ENCODE measurements around the gene CLIP2.
A peak's percentile ranks its signal among the peaks of the same experiment; 100 is the strongest.
"Not testable (repeated sequence)": the region's sequence is repeated elsewhere in the genome, so short reads cannot be mapped to it uniquely, and the experiment has no call there.

The CLIP2 gene

DNA sequence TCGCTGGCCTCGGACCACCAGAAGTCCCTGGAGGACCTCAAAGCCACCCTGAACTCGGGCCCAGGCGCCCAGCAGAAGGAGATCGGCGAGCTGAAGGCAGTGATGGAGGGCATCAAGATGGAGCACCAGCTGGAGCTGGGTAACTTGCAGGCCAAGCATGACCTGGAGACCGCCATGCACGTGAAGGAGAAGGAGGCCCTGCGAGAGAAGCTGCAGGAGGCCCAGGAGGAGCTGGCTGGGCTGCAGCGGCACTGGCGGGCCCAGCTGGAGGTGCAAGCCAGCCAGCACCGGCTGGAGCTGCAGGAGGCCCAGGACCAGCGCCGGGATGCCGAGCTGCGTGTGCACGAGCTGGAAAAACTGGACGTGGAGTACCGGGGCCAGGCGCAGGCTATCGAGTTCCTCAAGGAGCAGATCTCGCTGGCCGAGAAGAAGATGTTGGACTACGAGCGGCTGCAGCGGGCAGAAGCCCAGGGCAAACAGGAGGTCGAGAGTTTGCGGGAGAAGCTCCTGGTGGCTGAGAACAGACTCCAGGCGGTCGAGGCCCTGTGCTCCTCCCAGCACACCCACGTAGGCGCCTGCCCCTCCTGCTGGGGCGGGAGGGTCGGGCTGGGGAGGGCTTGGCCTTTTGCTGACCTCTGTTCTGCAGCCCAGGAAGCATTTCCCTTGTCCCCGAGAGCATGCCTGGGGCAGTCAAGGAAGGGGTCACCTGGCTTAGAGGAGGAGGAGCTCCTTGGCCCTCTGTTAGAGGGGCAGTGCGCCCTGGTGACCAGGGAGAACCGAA lies 87.2 kb downstream of the CLIP2 start:
- DNase-seq, result no peak

DNA sequence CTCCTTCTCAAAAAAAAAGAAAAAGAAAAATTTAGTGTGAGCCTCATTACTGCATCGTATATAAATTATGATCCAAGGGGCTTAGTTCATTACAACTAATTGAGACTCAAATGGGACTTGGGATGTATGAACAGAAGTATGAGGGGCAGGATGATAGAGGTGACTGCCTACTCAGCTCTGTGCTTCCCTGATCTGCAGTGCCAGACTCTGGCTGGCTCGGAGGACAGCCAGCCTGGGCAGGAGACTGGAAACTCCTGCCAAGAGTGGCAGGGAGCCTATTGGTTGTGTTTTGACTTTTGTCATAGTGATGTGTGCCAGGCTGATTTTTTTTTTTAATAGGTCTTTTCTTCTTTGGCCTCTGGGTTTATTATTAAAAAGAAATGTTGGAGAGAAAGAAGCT lies 90.7 kb downstream of the CLIP2 start:
- DNase-seq, result no peak

GRCh38 chr7:74380720-74381119 lies 91.5 kb downstream of the CLIP2 start:
- no peak for DNase-seq

- DNase-seq, result not testable (repeated sequence)
These were observed 94.9 kb downstream of the CLIP2 start for GRCh38 chr7:74384086-74384485.

DNA sequence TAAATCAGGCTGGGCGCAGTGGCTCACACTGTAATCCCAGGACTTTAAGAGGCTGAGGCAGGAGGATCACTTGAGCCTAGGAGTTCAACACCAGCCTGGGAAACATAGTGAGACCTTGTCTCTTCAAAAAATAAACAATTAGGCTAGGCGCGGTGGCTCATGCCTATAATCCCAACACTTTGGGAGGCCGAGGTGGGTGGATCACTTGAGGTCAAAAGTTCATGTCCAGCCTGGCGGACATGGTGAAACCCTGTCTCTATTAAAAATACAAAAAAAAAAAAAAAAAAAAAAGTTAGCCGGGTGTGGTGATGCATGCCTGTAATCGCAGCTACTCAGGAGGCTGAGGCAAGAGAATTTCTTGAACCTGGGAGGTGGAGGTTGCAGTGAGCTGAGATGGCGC lies 95.6 kb downstream of the CLIP2 start:
- not testable (repeated sequence) for DNase-seq

DNA sequence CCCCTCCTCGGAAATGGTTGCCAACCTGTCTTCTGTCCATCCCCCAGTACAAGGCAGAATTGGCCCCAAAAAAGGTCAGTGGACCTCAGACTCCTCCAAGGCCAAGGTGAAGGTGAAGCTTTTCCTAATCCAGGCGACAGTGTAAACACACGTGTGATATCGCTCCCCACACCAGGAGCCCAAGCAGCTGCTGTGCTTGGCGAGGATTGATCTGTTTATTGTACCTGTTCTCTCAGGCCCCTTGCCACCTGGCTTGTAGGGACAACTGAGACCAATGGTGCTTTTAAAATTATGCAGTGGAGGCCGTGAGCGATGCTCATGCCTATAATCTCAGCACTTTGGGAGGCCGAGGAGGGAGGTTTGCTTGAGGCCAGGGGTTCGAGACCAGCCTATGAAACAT lies 98.4 kb downstream of the CLIP2 start:
- DNase-seq, result no peak

DNA sequence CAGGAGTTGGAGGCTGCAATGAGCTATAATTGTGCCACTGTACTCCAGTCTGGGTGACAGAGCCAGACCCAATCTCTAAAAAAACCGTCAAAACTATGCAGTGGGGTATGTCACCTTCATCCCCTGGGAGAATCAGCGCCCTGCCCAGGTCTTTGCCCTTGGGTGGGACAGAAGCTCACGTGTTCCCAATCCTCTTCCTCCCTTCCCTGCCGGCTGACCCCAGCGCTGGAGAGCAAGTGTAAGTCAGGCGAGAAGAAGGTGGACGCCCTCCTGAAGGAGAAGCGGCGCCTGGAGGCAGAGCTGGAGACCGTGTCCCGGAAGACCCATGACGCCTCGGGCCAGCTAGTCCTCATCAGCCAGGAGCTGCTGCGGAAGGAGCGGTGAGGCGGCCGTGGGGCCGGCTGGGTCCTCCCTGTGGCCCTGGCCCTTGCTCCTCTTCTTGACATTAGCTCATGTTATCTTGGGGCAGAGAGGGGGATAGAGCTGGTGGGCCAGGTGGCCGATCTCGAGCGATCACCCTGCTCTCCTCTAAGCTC lies 99.7 kb downstream of the CLIP2 start:
- no peak for DNase-seq

- DNase-seq, result not testable (repeated sequence)
These were observed 104.5 kb downstream of the CLIP2 start for GRCh38 chr7:74393722-74394121.

DNA sequence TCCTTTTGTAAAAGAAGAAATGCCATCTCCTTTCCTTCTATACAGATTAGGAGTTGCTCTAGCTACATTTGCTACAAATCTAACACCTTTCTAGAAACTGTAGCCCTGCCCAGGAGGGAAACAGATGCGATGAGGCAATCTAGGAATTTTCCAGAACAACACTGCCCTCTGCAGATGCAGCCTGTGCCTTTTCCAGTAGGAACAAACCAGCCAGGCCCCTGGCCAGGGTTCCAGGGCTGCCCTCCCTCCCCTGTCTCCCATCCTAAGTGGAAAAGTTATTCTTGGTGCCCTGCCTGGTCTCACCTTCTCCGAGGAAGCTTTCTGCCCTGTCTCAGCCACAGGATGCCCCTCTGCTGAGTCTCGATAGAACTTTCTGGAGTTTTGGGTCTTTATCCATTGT lies 105.4 kb downstream of the CLIP2 start:
- not testable (repeated sequence) for DNase-seq

DNA sequence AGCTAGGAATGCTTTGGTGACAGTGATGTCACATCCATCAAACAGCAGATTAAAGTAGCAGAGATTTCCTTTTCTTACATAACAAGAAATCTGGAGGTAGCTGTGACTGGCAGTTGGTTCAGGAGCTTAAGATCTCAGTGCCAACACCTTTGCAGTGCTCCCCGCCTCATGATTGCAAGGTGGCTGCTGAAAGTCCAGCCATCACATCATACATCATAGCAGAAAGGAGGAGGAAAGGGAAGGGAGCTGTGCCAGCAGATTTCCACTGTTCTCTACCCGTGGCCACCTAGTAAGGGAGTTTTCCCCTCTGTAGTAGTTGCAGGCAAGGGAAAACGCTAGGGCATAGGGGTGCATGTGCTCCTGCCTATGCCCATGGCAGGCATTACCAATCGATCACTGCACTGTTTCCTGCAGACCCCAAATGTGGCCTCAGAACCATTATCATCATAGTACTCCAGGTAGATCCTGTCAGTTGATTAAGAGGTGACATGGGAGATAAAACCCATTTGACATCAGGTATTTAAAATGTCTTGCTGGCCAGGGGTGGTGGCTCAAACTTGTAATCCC lies 106.6 kb downstream of the CLIP2 start:
- DNase-seq, result no peak

DNA sequence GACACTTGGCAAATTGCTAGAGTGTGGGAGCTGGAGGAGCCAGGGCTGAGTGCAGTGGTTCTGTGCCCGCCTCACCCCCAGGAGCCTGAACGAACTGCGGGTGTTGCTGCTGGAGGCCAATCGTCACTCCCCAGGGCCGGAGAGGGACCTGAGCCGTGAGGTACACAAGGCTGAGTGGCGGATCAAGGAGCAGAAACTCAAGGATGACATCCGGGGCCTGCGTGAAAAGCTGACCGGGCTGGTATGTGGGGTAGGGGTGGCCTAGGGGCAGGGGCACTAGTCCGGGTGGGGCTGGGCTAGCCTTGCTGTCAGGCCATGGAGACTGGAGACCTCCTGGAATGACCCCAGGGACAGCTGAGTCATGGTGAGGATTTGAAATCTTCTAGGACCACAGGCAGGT lies 107.8 kb downstream of the CLIP2 start:
- no peak for DNase-seq

GRCh38 chr7:74398426-74398825 lies 109.2 kb downstream of the CLIP2 start:
- DNase-seq, result no peak

GRCh38 chr7:74399006-74399405 lies 109.8 kb downstream of the CLIP2 start:
- DNase-seq, result no peak

- DNase-seq, result no peak
These were observed 111.4 kb downstream of the CLIP2 start for GRCh38 chr7:74400420-74401136.

GRCh38 chr7:74401137-74401859 lies 112.1 kb downstream of the CLIP2 start:
- DNase-seq, result peak; percentile 12 to 25

- not testable (repeated sequence) for DNase-seq
These were observed 113.5 kb downstream of the CLIP2 start for GRCh38 chr7:74402668-74403067.

GRCh38 chr7:74403521-74404387 lies 114.5 kb downstream of the CLIP2 start:
- no peak for DNase-seq

DNA sequence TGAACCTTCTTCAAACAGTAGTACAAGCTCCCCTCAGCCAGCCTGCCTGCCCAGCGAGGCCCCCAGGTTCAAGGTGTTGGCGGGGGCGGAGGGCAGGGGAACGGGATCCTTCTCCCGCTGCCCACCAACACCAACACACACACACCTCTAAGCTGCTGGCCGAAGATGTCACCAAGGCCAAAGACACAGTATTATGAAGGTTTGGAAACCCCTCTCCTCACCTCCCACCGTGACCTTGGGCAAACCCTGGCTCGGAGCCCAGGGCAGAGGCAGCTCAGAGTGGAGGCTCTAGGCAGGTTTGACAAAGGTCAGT lies 115.1 kb downstream of the CLIP2 start:
- DNase-seq, result no peak

DNA sequence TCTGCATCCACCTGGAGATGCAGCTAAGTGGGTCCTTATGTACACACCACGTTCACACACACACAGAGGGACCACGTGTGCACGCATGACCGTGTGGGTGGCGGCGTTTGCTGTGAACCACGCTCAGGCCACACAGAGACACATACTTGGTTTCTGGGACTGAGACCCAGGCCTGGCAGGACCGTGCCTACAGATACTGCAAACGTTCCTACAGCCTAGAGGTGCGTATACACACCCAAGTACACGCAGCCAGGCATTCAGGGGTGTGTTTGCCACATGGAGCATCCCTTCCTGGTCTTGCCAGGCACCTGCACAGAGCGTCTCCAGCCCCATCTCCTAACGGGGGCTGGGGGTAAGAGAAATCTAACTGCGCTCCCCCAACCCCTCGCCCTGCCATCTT lies 115.5 kb downstream of the CLIP2 start:
- no peak for DNase-seq

DNA sequence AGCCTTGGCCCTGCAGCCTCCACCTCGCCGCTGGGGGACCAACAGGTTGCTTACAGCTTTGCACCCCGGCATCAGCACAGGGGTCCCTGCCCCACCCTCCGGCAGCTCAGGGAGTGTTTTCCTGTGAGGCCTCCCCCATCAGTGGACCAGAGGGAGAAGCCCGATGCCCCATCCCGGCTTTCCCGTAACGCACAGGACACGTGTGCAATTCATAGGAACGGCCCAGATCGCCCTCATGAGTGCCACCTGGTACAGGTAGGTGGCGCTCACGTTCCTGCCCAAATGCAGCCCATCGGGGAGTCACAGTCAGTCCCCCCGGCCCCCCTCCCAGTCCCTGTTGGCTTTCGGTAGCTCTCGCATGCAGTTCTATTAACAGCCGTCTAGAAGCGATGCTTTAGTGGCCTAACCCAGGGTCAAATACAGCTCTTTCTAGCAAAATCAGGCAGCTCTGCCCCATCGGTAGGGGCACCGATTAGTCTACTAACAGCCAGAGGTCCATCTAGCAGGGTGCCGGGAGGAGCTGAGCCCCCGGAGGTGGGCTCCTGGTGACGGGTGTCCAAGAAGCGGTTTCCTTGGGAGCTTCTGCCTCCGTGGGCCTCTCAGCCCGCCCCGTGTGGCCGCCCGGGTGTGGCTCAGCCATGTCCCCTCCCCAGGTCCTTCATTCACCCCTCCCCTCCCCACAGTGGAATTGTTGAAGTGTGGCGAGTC lies 116.1 kb downstream of the CLIP2 start:
- DNase-seq, result no peak

DNA sequence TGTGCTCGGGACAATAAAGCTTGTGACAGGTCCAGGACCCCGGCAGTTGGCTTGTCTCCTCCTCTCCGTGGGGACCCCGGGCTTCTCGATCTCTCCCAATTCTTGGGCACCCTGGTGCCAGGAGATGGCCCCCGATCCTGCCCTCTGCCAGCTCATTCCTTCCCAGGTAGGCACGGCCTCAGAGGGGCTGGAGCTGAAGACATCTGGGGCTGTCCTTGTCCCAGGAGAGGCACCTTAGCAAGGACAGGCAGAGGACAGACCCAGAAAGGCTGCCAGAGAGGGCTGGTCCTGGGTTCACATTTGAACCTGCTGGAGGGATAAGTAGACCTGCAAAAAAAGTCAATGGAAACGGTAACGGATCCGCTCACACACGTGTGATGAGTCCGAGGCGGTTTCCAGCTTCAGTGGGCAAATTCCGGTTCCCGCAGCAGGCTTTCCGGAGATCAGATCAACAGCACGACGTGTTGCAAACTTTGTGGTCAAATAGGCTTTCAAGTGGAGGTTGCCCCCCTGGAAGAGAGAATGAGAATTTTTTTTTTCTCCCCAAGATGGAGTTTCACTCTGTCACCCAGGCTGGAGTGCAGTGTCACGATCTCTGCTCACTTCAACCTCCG lies 116.8 kb downstream of the CLIP2 start:
- DNase-seq, result no peak
